ENCODE results near the gene AUTS2.

The AUTS2 gene

DNA sequence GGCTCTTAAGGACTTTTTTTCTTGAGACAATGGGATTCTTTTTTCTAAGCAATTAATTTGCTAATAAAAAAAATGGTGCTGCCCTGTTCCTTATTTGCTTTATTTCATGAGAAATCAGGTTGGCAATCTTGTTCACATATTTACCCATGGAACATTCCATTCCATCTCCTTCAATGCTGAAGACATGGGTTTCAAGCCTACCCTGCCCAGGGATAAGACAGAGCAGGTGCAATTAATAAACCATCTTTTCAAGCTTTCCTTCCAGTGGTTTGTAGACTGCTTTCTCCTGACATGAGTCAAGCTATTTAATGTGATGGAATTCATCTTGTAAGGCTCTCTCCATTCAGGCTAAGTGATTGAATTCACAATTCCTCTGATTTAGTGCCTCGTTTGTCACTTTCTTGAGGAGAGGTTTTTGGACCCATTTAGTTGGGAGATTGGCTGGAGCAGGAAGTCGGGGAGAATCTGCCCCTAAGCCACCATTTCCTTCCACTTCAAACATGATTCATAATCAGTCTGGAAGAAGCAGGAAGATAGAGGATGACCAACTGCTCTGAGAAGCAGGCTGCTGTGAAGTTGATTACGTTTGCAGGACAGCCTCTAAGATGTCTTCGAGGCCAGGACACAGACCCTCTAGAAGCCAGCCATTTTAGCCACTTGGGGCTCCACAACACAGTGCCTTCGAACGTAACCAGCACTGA lies 981.3 kb downstream of the AUTS2 start:
- H3K27me3 ChIP-seq (ENCODE audit: low read length), result no peaks in the 10 kb centered on the region
- H2AFZ ChIP-seq (ENCODE audit: low read depth, low read length, severe bottlenecking), result no peak overlapping the region
- H3K4me3 ChIP-seq (ENCODE audit: insufficient read depth, low read length, poor library complexity, severe bottlenecking), result no peak overlapping the region
- no peaks in the 10 kb centered on the region for H3K36me3 ChIP-seq (ENCODE audit: low read length)
- no peaks in the 10 kb centered on the region for H3K9me3 ChIP-seq (ENCODE audit: insufficient read depth, low read length)
- H3K9me2 ChIP-seq (replicated peaks; ENCODE audit: insufficient read depth, low read length), result no peaks in the 10 kb centered on the region
- no peak overlapping the region for H3K27ac ChIP-seq (ENCODE audit: low read depth, low read length)
- H3K9ac ChIP-seq (ENCODE audit: low read length), result no peak overlapping the region
- no peak for TF ChIP-seq EZH2phosphoT487 (conservative IDR thresholded peaks at IDR 0.05; ENCODE audit: low read length)
- TF ChIP-seq, protein P1, sequence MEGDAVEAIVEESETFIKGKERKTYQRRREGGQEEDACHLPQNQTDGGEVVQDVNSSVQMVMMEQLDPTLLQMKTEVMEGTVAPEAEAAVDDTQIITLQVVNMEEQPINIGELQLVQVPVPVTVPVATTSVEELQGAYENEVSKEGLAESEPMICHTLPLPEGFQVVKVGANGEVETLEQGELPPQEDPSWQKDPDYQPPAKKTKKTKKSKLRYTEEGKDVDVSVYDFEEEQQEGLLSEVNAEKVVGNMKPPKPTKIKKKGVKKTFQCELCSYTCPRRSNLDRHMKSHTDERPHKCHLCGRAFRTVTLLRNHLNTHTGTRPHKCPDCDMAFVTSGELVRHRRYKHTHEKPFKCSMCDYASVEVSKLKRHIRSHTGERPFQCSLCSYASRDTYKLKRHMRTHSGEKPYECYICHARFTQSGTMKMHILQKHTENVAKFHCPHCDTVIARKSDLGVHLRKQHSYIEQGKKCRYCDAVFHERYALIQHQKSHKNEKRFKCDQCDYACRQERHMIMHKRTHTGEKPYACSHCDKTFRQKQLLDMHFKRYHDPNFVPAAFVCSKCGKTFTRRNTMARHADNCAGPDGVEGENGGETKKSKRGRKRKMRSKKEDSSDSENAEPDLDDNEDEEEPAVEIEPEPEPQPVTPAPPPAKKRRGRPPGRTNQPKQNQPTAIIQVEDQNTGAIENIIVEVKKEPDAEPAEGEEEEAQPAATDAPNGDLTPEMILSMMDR (IDR thresholded peaks at IDR 0.05; ENCODE audit: insufficient read depth, low read length, poor library complexity, severe bottlenecking), result no peak
- H3K4me2 ChIP-seq (ENCODE audit: low read depth, low read length, poor library complexity, severe bottlenecking), result no peak overlapping the region
- H3K79me2 ChIP-seq (ENCODE audit: insufficient read depth, low read length), result no peaks in the 10 kb centered on the region
- no peaks in the 10 kb centered on the region for H3F3A ChIP-seq (ENCODE audit: insufficient read depth)
- H4K20me1 ChIP-seq (ENCODE audit: low read depth, low read length), result no peaks in the 10 kb centered on the region

DNA sequence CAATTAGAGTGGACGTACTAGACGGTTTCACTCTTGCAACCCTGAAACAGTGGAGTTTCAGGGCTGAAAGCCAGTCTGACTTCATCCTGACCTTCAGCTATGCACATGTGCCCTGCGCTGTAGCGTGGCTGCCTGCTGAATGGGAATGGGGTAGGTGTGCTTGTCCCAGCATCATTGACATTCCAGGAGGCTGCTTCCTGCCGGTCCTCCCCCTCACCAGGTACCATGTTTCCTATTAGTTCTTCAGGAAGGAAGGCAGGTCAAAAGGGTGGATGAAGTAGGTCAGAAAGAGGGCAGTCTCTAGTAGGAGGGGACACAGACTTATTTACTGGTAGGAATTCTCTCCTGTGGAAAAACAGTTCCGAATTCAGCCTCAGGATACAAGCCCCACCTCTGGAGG lies 981.9 kb downstream of the AUTS2 start:
- TF ChIP-seq, protein P1 (IDR thresholded peaks at IDR 0.05; ENCODE audit: insufficient read depth, low read length, poor library complexity, severe bottlenecking), result no peak
- no peak for TF ChIP-seq EZH2phosphoT487 (conservative IDR thresholded peaks at IDR 0.05; ENCODE audit: low read length)
- no peak overlapping the region for H3K4me3 ChIP-seq (ENCODE audit: insufficient read depth, low read length, poor library complexity, severe bottlenecking)
- no peaks in the 10 kb centered on the region for H3F3A ChIP-seq (ENCODE audit: insufficient read depth)
- H3K9ac ChIP-seq (ENCODE audit: low read length), result no peak overlapping the region
- H3K79me2 ChIP-seq (ENCODE audit: insufficient read depth, low read length), result no peaks in the 10 kb centered on the region
- H3K27ac ChIP-seq (ENCODE audit: low read depth, low read length), result no peak overlapping the region
- H3K9me2 ChIP-seq (replicated peaks; ENCODE audit: insufficient read depth, low read length), result no peaks in the 10 kb centered on the region
- no peaks in the 10 kb centered on the region for H4K20me1 ChIP-seq (ENCODE audit: low read depth, low read length)
- H3K9me3 ChIP-seq (ENCODE audit: insufficient read depth, low read length), result no peaks in the 10 kb centered on the region
- no peaks in the 10 kb centered on the region for H3K27me3 ChIP-seq (ENCODE audit: low read length)
- H2AFZ ChIP-seq (ENCODE audit: low read depth, low read length, severe bottlenecking), result no peak overlapping the region
- no peaks in the 10 kb centered on the region for H3K36me3 ChIP-seq (ENCODE audit: low read length)
- H3K4me2 ChIP-seq (ENCODE audit: low read depth, low read length, poor library complexity, severe bottlenecking), result no peak overlapping the region

DNA sequence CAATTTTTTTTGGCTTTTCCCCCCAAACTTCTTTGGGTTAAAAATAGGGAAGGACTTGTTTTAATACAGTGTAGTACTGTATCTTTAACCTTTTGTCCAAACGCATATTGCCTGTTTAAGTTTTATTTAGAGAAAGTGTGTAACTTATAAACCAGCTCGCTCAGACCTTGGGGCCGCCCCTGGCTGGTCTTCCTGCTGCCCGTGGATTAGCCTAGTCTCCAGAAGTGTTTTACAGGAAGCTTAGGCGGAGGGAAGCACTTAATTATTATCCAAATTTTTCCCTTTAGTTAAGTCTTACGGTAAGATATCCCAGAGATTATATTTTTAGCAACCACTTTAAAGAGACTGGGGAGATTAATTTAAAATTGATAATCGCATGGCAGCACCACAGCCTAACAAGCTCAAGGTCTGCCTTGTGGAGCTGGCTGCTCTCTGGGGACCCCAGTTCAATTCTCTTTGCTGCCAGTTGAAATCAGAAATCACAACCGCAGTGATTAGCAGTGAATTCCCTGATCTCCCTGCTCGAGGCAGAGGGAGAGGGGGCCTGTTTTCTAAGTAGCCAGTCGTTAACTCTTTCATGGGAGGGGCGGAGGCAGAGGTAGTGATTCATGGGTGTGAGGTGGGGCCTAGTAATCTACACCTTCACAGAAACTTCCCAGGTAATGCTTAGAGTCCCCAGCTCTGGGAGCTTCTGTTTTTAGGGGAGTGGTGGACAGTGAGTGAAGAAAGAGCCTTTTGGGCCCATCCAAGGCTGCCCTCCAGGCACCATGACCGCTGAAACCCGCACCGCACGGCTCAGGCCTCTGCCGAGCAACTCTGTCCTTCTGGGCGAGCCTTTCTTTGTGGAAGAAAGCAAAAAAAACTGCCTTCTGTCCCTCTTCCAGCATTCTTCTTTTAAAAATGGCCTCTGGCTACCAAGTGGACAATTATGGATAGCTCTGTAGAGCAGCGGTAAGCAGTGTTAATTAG lies 984.9 kb downstream of the AUTS2 start:
- Histone ChIP-seq H4K20me1 (ENCODE audit: low read depth, low read length) (no peaks in the 10 kb centered on the region), H3K79me2 (ENCODE audit: insufficient read depth, low read length) (no peaks in the 10 kb centered on the region), H3K4me2 (ENCODE audit: low read depth, low read length, poor library complexity, severe bottlenecking) (no peak overlapping the region), H3K9ac (ENCODE audit: low read length) (no peak overlapping the region), H3K27ac (ENCODE audit: low read depth, low read length) (no peak overlapping the region), H3F3A (ENCODE audit: insufficient read depth) (no peaks in the 10 kb centered on the region), H2AFZ (ENCODE audit: low read depth, low read length, severe bottlenecking) (no peak overlapping the region), H3K9me2 (replicated peaks; ENCODE audit: insufficient read depth, low read length) (no peaks in the 10 kb centered on the region), H3K27me3 (ENCODE audit: low read length) (no peaks in the 10 kb centered on the region), H3K4me3 (ENCODE audit: insufficient read depth, low read length, poor library complexity, severe bottlenecking) (no peak overlapping the region), H3K9me3 (ENCODE audit: insufficient read depth, low read length) (no peaks in the 10 kb centered on the region), H3K36me3 (ENCODE audit: low read length) (no peaks in the 10 kb centered on the region)
- TF ChIP-seq EZH2phosphoT487 (conservative IDR thresholded peaks at IDR 0.05; ENCODE audit: low read length), result no peak
- TF ChIP-seq, protein P1 (IDR thresholded peaks at IDR 0.05; ENCODE audit: insufficient read depth, low read length, poor library complexity, severe bottlenecking), result no peak

Data from SU-DHL-6 (cell line).